Muscle of leg (tissue), 11 donors: ENCODE measurements around the gene NABP2. TPM values are rescaled to one million over a fixed set of nuclear protein-coding genes. Genes with fewer than 3 reads are reported as not detected.

Experiments
- DNase-seq: peaks from one replicate; pipeline ENCODE4 v3.0.0; 2013
- H3K27ac ChIP-seq: one replicate; pipeline ENCODE4 v1.5.1; 2013; ENCODE audit warnings: mild to moderate bottlenecking, low read length, control low read depth
- H3K27me3 ChIP-seq: one replicate; pipeline ENCODE4 v1.6.1; 2013; ENCODE audit warnings: low read length; ENCODE audit not compliant: control insufficient read depth, insufficient read depth
- H3K36me3 ChIP-seq: one replicate; pipeline ENCODE4 v1.6.1; 2013; ENCODE audit warnings: low read length; ENCODE audit not compliant: control insufficient read depth, insufficient read depth
- H3K4me1 ChIP-seq: one replicate; pipeline ENCODE4 v1.6.1; 2013; ENCODE audit warnings: low read length; ENCODE audit not compliant: control insufficient read depth, insufficient read depth
- H3K4me3 ChIP-seq: one replicate; pipeline ENCODE4 v1.5.1; 2013; ENCODE audit warnings: low read length, control low read depth
- H3K9me3 ChIP-seq: replicated peaks from 2 replicates; pipeline ENCODE4 v1.6.1; 2013; ENCODE audit warnings: low read depth, low read length; ENCODE audit not compliant: control insufficient read depth
- WGBS: methylation state at CpG from one replicate; pipeline ENCODE4 v1.1.5; 2013; ENCODE audit warnings: missing lambda C conversion rate; ENCODE audit not compliant: insufficient coverage; 5-methylcytosine and 5-hydroxymethylcytosine counted together
- polyA plus RNA-seq, 8 donors: library from polyadenylated mRNA; unstranded; fragments of 120-200 nt; gene quantifications; one replicate each; pipeline versions ENCODE4 v1.2.1 to v1.2.3, GENCODE V29; 2013; ENCODE audit warnings: inconsistent platforms in 1 of 8, low replicate concordance in 1 of 8; ENCODE audit not compliant: insufficient read length in 8 of 8, insufficient read depth in 1 of 8
- total RNA-seq: library from RNA; stranded (reverse); fragments of 120-200 nt; gene quantifications from one replicate; pipeline ENCODE4 v1.2.4, GENCODE V29; 2013

NABP2 gene
- total and polyA plus RNA-seq, 9 donors = 16.1 to 24.1 (median 20.4) TPM

DNA sequence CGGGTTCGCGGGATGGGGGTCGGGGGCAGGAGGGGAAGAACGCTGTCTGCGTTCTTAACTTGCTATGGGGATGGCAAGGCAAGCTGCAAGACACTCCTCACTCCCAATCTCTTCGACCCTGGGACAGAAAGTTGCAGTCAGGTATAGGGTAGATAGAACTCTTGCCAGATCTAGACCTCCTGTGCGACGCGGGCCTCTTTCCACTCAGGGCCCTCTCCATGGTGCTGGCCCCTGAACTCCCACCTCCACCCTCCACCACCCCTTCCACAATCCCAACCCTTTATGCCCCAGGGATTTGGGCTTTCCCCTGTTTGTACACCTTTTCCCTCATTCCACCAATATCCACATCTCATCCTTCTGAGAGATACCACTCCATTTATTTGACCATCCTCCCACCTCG, 812 bp downstream of the NABP2 start:
- 85% methylated on average over 7 of the region's 11 CpGs for WGBS
- Histone ChIP-seq H3K36me3 (peaks cover 6% of the 10 kb centered on the region), H3K27ac (peak overlapping the region; percentile 89), H3K4me3 (peak overlapping the region; percentile 71), H3K4me1 (peaks cover 36% of the 10 kb centered on the region), H3K27me3 (no peaks in the 10 kb centered on the region), H3K9me3 (no peaks in the 10 kb centered on the region)
- DNase-seq = no peak

DNA sequence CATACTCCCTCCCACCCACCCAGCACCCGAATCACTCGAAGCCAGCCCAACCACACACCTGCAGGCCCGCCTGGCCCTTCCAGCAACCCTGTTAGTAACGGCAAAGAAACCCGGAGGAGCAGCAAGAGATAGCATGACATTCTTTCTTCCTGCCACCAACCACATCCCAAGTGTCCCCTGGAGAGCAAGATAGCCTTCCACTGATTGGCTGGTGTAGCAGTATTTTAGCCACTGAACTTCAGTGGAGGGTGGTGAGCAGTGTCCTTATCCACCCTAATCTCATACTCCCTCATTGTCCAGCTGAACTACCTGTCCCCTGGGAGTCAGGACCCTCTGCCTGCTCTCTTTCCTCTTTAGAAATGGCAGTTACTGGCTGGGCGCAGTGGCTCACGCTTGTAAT, 4.9 kb downstream of the NABP2 start:
- DNase-seq = no peak

DNA sequence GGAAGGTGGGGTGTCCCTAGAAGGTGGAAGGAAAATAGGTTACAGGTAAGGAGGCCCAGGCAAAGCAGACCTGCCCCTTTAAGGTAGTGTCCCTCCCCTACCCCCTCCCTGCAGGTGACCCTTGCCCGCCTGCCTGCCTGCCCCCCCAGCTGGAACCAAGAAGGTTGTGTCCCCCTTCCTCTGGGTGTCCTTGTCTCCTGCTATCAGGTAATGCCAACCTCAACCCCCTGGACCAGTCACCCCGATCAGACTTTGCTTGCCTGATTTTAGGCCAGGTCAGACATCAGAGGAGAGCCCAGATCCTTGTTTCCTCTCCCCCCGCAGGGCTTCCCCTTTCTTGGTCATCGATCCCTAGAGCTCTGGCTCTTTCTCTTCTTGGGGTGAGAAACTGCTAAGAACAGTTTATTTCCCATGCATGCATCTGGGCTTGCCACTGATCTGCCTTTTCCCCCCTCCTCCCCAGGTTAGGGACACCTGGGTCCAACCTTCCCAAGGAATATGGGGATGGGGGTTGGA, 5.8 kb downstream of the NABP2 start, which contains the start of gene SLC39A5:
SLC39A5 (plus strand) TSS at position 136 of the 516 bp plus-strand sequence. CDS start 1,224 bp downstream, outside the sequence.
- DNase-seq = no peak
- Histone ChIP-seq H3K4me1 (peaks cover 3% of the 10 kb centered on the region), H3K36me3 (peaks cover 6% of the 10 kb centered on the region), H3K27ac (no peak within 1 kb of the TSS), H3K27me3 (no peaks in the 10 kb centered on the region), H3K4me3 (no peak within 1 kb of the TSS), H3K9me3 (no peaks in the 10 kb centered on the region)
- WGBS = 71% methylated on average over 3 of the region's 4 CpGs

More for the DNA sequence above, 4.9 kb downstream of the NABP2 start:
- peaks cover 9% of the 10 kb centered on the region for H3K4me1 ChIP-seq
- H3K9me3 ChIP-seq = no peaks in the 10 kb centered on the region
- H3K4me3 ChIP-seq = no peak overlapping the region
- H3K27ac ChIP-seq = no peak overlapping the region
- no peaks in the 10 kb centered on the region for H3K27me3 ChIP-seq
- peaks cover 6% of the 10 kb centered on the region for H3K36me3 ChIP-seq
- WGBS = 78% methylated on average over 7 of the region's 7 CpGs

DNA sequence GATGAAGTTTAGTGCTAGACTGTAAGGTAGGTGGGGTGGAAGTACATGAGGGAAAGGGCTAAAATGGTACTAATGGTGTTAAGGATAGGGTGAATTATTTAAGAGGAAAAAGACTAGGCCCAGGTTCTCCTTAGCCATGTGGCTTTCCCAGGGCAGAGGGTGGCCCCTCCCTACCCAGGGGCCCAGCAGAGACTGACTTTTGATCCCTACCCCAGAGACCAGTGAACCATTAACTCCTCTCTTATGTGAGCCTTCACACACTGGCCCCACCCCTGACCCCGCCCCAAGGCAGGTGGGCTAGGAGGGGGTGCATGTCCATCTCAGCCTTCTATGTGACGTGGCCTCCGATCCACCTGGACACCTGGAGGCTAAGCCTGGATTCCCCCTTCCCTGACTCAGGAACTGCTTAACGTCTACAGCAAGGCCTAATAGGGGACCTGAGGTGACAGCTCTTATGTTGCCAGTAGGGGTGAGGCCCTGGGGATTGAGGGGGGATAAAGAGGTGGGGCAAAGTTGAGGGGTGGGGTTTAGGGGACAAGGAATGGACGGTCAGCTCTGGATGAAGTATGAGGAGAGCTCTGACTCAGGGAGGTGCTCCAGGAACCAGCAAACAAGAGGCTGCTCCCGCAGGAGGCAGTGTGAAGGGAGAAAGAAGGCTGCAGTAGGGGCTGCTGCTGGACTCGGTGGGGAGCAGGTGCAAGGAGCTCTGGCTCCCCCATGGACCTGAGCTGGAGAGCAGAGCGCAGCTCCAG, 6.5 kb downstream of the NABP2 start:
- no peaks in the 10 kb centered on the region for H3K4me1 ChIP-seq
- WGBS = 46% methylated on average over 5 of the region's 8 CpGs
- H3K27me3 ChIP-seq = no peaks in the 10 kb centered on the region
- no peaks in the 10 kb centered on the region for H3K9me3 ChIP-seq
- H3K36me3 ChIP-seq = peaks cover 6% of the 10 kb centered on the region
- no peak for DNase-seq
- no peak overlapping the region for H3K27ac ChIP-seq
- H3K4me3 ChIP-seq = no peak overlapping the region

DNA sequence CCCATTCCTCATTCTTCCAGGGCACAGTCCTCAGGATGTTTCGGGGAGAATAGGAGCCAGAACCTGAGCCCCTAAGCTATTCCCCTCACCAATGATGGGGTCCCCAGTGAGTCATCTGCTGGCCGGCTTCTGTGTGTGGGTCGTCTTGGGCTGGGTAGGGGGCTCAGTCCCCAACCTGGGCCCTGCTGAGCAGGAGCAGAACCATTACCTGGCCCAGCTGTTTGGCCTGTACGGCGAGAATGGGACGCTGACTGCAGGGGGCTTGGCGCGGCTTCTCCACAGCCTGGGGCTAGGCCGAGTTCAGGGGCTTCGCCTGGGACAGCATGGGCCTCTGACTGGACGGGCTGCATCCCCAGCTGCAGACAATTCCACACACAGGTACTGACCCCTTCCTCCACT, 7.0 kb downstream of the NABP2 start:
- no peak overlapping the region for H3K4me3 ChIP-seq
- H3K27ac ChIP-seq = no peak overlapping the region
- no peak for DNase-seq
- H3K4me1 ChIP-seq = no peaks in the 10 kb centered on the region
- no peaks in the 10 kb centered on the region for H3K27me3 ChIP-seq
- H3K36me3 ChIP-seq = peaks cover 10% of the 10 kb centered on the region
- 72% methylated on average over 10 of the region's 11 CpGs for WGBS
- no peaks in the 10 kb centered on the region for H3K9me3 ChIP-seq

DNA sequence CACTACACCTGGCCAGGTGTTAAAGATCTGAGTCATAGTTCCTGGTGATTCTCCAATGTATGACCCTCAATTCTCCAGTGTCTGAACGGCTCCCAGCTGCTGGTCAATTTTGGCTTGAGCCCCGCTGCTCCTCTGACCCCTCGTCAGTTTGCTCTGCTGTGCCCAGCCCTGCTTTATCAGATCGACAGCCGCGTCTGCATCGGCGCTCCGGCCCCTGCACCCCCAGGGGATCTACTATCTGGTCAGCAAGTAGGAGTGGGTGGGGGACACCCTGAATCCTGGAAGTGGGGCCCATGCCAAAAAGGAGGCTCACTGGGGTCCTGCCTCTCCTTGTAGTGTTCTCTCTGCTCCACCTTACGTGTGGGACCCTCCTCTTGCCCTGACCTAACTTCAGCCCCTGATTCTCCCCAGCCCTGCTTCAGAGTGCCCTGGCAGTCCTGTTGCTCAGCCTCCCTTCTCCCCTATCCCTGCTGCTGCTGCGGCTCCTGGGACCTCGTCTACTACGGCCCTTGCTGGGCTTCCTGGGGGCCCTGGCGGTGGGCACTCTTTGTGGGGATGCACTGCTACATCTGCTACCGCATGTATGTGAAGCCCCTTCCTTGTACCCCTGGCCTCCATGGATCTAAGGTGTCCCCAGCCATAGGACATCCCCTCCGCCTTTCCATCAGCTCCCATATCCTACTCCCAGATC, 10.7 kb downstream of the NABP2 start:
- Histone ChIP-seq H3K27me3 (no peaks in the 10 kb centered on the region), H3K9me3 (no peaks in the 10 kb centered on the region), H3K4me1 (no peaks in the 10 kb centered on the region), H3K36me3 (peaks cover 28% of the 10 kb centered on the region), H3K4me3 (no peak overlapping the region), H3K27ac (no peak overlapping the region)
- WGBS = 69% methylated on average over 9 of the region's 16 CpGs
- DNase-seq = no peak

DNA sequence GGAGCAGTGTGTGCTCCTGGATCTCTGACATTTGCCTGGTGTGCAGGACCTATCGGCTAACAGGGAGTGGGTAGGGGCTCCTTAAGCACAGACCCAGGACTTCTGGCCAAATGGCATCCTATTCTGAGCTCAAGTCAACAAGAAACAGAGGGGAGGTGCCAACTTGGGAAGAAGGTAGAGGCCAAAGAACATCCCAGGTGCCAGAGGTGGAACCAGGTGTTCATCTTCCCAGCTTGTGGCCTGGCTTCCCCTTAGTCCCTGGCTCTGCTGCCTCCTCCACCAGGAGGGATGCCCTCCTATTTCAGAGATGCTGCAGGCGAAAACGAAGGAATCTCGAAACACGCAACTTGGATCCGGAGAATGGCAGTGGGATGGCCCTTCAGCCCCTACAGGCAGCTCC, 11.9 kb downstream of the NABP2 start:
- Histone ChIP-seq H3K4me1 (no peaks in the 10 kb centered on the region), H3K27me3 (no peaks in the 10 kb centered on the region), H3K4me3 (no peak overlapping the region), H3K36me3 (peaks cover 40% of the 10 kb centered on the region), H3K27ac (no peak overlapping the region), H3K9me3 (no peaks in the 10 kb centered on the region)
- DNase-seq = no peak
- 90% methylated on average over 6 of the region's 6 CpGs for WGBS

DNA sequence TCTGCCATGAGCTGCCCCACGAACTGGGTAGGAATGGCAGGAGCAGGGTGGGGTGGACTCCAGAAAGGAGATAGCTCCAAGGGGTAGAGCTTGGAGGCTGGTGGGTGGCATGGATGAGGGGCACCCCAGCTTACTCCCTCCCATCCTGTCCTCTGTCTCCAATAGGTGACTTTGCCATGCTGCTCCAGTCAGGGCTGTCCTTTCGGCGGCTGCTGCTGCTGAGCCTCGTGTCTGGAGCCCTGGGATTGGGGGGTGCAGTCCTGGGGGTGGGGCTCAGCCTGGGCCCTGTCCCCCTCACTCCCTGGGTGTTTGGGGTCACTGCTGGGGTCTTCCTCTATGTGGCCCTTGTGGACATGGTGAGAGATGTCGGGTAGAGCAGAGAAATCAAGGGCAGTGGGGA, 12.8 kb downstream of the NABP2 start:
- Histone ChIP-seq H3K4me1 (no peaks in the 10 kb centered on the region), H3K4me3 (no peak overlapping the region), H3K9me3 (no peaks in the 10 kb centered on the region), H3K36me3 (peaks cover 49% of the 10 kb centered on the region), H3K27me3 (no peaks in the 10 kb centered on the region), H3K27ac (no peak overlapping the region)
- WGBS = 66% methylated on average over 3 of the region's 5 CpGs
- DNase-seq = no peak

DNA sequence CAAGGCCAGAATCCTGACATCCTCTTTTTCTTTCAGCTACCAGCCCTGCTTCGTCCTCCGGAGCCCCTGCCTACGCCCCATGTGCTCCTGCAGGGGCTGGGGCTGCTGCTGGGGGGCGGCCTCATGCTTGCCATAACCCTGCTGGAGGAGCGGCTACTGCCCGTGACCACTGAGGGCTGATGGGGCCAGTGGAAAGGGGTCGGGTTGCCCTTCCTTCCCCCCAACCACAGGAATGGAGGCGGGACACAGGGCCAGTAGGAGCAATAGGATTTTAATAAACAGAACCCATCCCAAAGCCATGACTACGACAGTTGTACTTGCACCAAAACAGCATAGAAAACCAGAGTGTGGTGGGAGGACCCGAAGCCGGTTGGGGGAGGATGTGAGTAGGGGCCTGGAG, 13.4 kb downstream of the NABP2 start:
- no peaks in the 10 kb centered on the region for H3K4me1 ChIP-seq
- H3K4me3 ChIP-seq = no peak overlapping the region
- H3K27me3 ChIP-seq = no peaks in the 10 kb centered on the region
- no peak for DNase-seq
- 64% methylated on average over 6 of the region's 11 CpGs for WGBS
- no peak overlapping the region for H3K27ac ChIP-seq
- no peaks in the 10 kb centered on the region for H3K9me3 ChIP-seq
- peaks cover 55% of the 10 kb centered on the region for H3K36me3 ChIP-seq
